A204.1 (cell line): ENCODE measurements around the gene RAMP3.

Experiments used
- FAIRE-seq: peaks from 2 replicates; lab custom pipeline; 2012; peaks lifted over from hg19 to GRCh38; lab: Jason Lieb, UNC

RAMP3 gene

GRCh38 chr7:45180084-45180986 is 22.7 kb downstream of the RAMP3 start:
- no peak for FAIRE-seq

- FAIRE-seq = no peak
Measured at GRCh38 chr7:45181286-45181960, 23.8 kb downstream of the RAMP3 start.

GRCh38 chr7:45181991-45182855 is 24.6 kb downstream of the RAMP3 start:
- no peak for FAIRE-seq

GRCh38 chr7:45182856-45183710 is 25.5 kb downstream of the RAMP3 start:
- FAIRE-seq = no peak

- no peak for FAIRE-seq
Measured at GRCh38 chr7:45183711-45184210, 26.2 kb downstream of the RAMP3 start.

- no peak for FAIRE-seq
Measured at GRCh38 chr7:45184326-45185027, 26.9 kb downstream of the RAMP3 start.

- no peak for FAIRE-seq
Measured at GRCh38 chr7:45185028-45185863, 27.7 kb downstream of the RAMP3 start.

- no peak for FAIRE-seq
Measured at GRCh38 chr7:45185864-45186250, 28.3 kb downstream of the RAMP3 start.

- no peak for FAIRE-seq
Measured at GRCh38 chr7:45186261-45186813, 28.7 kb downstream of the RAMP3 start.

- no peak for FAIRE-seq
Measured at GRCh38 chr7:45187089-45187945, 29.7 kb downstream of the RAMP3 start.

- FAIRE-seq = no peak
Measured at GRCh38 chr7:45187946-45188411, 30.4 kb downstream of the RAMP3 start.

GRCh38 chr7:45188736-45189135 is 31.1 kb downstream of the RAMP3 start:
- no peak for FAIRE-seq

GRCh38 chr7:45189151-45189970 is 31.8 kb downstream of the RAMP3 start:
- no peak for FAIRE-seq

GRCh38 chr7:45190406-45191165 is 33.0 kb downstream of the RAMP3 start:
- FAIRE-seq = no peak

GRCh38 chr7:45191396-45191795 is 33.8 kb downstream of the RAMP3 start:
- FAIRE-seq = no peak

- FAIRE-seq = no peak
Measured at GRCh38 chr7:45192621-45193041, 35.0 kb downstream of the RAMP3 start.

GRCh38 chr7:45193828-45194227 is 36.2 kb downstream of the RAMP3 start:
- FAIRE-seq = no peak
